ENCODE data around the gene MYL10.
"Not testable (repeated sequence)": the region's sequence is repeated elsewhere in the genome, so short reads cannot be mapped to it uniquely, and the experiment has no call there.

The MYL10 gene

DNA sequence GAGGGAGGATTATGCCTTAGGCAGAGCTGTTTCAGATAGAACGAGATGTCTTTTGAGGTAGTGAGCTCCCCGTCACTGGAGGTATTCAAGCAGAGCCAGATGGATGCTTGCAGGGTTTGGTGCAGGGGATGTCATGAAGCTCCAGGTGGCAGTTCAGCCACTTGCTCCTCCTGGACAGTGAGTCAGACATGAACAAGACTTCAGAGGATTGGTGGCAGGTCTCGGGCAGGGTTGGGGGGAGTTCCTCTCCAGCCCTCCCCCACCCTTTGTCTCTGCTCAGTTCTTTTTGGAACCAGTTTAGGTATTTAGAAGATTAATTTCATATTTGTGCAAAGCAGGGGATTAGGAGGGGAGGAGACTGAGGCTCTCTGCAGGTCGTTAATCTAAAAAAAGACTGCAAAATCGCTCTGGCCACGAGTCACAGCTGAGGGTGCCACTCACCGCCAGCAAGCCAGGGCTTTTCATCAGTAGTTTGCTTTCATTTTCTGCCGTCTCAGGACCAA, 21.5 kb upstream of the MYL10 start:
- no peak for DNase-seq

DNA sequence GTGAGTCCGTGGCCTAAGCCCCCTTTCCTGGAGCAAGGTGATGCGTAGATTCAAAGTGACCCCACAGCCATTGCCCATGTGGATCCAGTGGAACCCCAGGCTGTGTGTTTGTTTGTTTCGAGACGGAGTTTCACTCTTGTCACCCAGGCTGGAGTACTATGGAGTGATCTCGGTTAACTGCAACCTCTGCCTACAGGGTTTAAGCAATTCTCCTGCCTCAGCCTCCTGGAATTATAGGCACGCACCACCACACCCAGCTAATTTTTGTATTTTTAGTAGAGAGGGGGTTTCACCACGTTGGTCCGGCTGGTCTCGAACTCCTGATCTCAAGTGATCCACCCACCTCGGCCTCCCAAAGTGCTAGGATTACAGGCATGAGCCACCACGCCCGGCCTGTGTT, 18.8 kb upstream of the MYL10 start:
- not testable (repeated sequence) for DNase-seq

DNA sequence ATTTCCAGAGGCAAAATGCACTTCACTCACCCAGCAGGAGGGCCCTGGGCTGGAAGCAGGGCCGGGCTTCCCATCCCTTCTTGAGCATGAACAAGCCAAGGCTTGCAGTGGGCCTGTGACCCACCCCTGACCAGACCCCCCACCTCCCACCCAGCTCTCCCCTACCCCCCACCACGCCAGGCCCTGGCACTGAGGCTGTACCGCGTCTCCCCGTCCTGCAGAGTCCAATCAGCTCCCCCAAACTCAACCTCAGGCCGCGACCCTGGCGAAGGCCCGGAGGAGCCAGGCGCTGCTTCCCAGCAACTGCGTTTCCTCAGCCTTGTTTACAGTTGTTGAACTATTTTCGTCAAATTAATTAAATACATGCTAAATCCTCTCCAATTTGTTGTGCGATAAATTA, 16.9 kb upstream of the MYL10 start:
- no peak for DNase-seq

DNA sequence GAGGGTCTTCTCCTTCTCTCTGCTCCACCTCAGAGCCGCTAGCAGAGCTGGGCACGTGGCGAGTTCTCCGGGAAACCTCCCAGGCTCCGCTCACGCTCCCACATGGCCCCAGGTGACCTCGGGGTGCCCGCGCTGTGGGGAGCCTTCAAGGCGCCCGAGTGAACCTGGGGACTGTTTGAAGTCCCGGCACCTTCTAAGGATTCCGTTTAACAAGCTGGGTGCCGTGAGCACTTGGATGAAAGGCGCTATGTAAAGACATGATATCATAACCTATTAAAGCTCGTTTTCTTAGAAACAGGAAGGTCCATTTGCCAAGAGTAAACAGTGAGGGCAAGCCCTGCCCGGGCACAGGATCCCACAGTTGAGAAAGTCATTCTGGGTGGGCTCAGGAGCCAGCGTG, 15.8 kb upstream of the MYL10 start:
- DNase-seq = peak; percentile 8

DNA sequence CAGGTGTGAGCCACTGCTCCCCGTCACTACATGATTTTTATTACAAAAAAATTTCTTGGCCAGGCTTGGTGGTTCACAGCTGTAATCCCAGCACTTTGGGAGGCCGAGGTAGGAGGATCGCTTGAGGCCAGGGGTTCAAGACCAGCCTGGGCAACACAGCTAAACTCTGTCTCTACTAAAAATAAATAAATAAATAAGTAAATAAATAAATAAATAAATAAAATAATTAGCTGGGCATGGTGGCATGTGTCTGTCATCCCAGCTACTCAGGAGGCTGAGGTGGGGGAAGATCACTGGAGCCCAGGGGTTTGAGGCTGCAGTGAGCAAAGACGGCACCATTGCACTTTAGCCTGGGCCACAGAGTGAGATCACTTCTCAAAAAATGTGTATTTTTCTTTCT, 10.0 kb upstream of the MYL10 start:
- not testable (repeated sequence) for DNase-seq

- DNase-seq = no peak
These were observed 7.9 kb upstream of the MYL10 start for GRCh38 chr7:101636822-101637623.

GRCh38 chr7:101635484-101635883, 6.4 kb upstream of the MYL10 start:
- DNase-seq = no peak

- DNase-seq = no peak
These were observed 5.2 kb upstream of the MYL10 start for GRCh38 chr7:101634196-101634717.

DNA sequence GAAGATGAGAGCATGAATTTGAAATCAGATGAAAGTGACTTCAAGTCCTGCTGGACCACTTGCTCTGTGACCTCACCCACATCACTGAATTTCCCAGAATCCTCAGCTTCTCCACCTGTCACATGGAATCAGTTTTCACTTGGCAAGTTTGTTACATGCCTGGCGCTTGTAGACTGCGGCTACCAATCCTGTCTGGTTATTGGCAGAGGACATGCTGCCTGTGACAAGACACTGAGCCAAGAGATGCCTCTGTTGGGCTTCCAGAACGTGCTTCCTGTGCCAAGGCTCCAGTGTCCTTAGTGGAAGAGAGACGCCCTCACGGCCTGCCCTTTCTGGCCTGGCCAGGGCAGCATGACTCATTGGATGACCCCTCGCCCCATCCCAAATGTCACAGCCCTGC, 4.4 kb upstream of the MYL10 start:
- no peak for DNase-seq

- no peak for DNase-seq
These were observed 3.5 kb upstream of the MYL10 start for GRCh38 chr7:101632641-101633040.

- DNase-seq = no peak
These were observed 2.2 kb upstream of the MYL10 start for GRCh38 chr7:101631224-101631714.

DNA sequence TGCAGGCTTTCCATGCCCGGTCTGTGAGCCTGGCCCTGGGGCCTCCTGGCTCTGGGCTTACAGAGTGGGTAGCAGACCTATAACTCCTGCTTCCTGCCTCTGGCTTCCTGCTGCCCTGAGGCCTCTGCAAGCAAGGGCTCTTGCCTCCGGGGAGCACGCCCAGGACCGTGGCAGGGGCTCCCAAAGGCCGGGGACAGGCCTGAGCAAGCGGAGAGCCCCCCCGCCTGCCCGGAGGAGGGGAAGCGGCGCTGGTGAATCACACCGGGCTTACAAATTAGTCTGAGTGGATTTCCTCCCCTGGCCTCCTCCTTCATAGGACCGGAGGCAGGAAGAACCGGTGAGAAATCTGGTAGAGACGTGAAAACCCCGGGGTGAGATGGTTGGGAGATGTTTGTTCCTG, 1.5 kb upstream of the MYL10 start:
- no peak for DNase-seq

DNA sequence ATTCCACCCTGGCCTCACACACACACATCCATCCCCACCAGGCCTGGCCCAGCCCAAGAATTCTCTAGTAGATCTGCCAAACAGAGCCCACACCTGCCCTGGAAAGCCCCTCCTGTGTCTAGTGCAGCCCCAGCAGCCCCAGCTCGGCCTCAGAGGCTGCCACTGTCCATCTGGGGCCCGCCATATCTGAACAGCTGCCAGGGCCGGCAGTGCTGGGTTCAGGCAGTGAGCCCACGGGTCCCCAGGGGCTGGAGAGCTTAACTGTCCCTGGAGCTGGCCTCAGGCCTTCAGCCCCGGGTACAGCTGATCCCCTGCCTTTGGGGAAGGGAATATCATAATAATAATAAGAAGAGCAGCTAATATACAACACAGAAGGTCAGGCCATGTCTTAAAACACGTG, 574 bp downstream of the MYL10 start:
- no peak for DNase-seq

GRCh38 chr7:101626758-101627157, 2.3 kb downstream of the MYL10 start:
- no peak for DNase-seq

- DNase-seq = no peak
These were observed 2.9 kb downstream of the MYL10 start for GRCh38 chr7:101626069-101626671.

DNA sequence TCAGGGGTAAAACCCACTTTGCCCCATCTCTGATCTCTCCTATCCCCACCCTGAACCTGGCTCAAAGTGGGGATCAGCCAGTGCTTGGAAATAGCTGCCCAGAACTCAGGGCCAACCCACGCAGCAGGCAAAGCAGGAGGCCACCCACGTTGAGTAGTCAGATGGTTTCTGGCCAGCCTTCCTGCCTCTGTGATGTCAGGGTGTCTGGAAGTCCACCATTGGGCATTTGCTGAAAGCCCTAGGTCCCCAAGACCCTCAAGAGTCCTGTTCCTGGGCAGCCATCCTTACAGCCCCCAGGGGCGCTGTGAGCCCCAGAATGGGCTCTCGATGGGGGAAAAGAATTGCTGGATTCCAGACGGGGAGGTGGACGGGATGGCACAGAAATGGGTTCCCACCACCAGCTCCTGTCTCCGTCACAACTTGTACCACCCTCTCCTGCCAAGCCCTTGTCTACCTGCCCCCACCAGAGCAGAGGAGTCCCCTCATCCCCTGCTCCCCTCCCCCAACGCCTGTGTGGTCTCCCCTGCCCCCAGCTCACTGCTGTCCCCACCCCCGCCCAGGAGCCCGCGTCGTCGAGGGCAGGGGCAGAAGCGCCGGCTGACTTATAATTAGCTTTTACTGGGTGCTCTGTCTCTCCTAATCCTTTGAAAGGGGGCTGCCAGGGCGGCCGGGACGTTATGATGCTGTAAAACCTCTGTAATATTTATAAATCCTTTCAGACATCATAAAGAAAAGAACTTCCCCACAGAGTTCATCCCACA, 3.9 kb downstream of the MYL10 start:
- no peak for DNase-seq

DNA sequence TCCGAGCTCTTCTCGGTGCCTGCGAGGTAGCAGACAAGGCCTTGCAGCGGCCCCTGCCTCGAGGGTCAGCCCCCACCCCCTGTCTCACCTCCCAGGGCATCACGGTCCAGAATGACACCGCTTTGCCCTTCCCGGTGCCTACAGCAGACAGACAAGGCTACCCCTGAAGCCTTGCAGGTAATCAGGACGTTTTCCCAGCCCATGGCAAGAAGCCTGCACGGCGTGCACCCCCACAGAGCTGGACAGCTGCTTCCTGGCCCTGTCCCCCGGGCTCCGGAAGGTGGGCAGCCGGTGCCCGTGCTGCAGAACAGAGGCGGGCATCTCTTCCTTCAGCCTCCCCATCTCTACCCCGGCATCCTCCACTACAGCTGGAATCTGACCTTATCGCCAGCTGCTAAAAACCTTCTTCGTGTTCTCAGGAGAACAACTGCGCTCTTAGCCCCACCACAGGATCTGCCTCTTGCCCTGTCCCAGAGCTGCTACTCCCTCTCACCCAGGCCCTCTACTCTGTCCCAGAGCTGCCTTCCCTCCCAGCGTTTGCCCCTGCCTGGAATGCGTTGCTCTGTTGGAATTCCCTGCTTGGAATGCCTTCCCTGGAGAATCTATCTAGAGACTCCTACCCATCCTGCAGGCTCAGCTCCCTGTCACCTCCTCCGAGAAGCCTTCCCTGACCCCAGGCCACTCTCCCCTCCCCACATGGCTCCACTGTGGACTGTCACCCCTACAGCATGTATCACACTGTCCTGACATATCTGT, 4.7 kb downstream of the MYL10 start:
- DNase-seq = no peak

GRCh38 chr7:101622609-101623173, 6.4 kb downstream of the MYL10 start:
- no peak for DNase-seq

DNA sequence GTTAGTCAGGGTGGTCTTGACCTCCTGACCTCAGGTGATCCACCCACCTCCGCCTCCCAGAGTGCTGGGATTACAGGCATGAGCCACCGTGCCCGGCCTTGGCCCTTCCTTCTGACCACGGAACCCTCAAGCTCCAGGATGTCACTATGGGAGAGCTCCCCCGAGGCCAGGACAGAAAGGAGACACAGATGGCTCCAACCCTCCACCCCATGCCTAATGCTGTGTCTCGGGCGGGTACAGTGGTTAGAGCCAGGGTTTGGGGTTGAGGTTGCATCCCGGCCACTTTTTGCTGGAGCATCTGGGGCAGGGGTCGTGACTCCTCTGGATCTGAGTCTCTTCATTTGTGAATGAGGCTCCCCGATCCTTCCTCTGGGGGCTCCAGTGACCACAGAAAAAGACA, 8.1 kb downstream of the MYL10 start:
- DNase-seq = no peak

GRCh38 chr7:101620395-101620794, 8.7 kb downstream of the MYL10 start:
- DNase-seq = no peak

GRCh38 chr7:101618916-101619315, 10.2 kb downstream of the MYL10 start:
- no peak for DNase-seq

- no peak for DNase-seq
These were observed 10.8 kb downstream of the MYL10 start for GRCh38 chr7:101618207-101618839.
